ENCODE results near the gene LIPT2. TPM values are rescaled to one million over a fixed set of nuclear protein-coding genes. Genes with fewer than 3 reads are reported as not detected.

Gene LIPT2
- total RNA-seq, 2 experiments from 2014 or later = 4.2 to 5.0 TPM

- H3K4me3 Mint-ChIP-seq = peak overlapping the region; percentile 73
- peaks cover 2% of the 10 kb centered on the region for H3K9me3 Mint-ChIP-seq (ENCODE audit: low read depth)
- intact Hi-C loops (cut with DNase I, micrococcal nuclease) = loop anchor here (1.0 to 5.0 kb wide), 16 partner anchors 95 to 1321 kb away; partner anchors contain the start of genes PGM2L1 (in 2 of the 2), POLD3 (in 2 of the 2), C2CD3 (in 1 of the 2) and COA4 (in 1 of the 2)
- DNase-seq (peak; percentile 19), ATAC-seq (no peak)
- no peaks in the 10 kb centered on the region for H3K36me3 Mint-ChIP-seq (ENCODE audit: low read depth)
- peaks cover 22% of the 10 kb centered on the region for H3K4me1 Mint-ChIP-seq
- peak overlapping the region; percentile 76 for H3K27ac Mint-ChIP-seq
- ChIA-PET CTCF (interaction anchor here (0.9 to 3.5 kb wide), 8 partner anchors 9 to 172 kb away, joined by 3 to 13 read pairs (median 6); no protein-coding TSS in a partner anchor), POLR2A (interaction anchor here (0.6 to 2.5 kb wide), 4 partner anchors 75 to 733 kb away, joined by 3 to 19 read pairs (median 4); partner anchors contain the start of genes PGM2L1, POLD3 and RAB6A)
- no peaks in the 10 kb centered on the region for H3K27me3 Mint-ChIP-seq
These were observed 487 bp upstream of the LIPT2 start for GRCh38 chr11:74493791-74494630.

DNA sequence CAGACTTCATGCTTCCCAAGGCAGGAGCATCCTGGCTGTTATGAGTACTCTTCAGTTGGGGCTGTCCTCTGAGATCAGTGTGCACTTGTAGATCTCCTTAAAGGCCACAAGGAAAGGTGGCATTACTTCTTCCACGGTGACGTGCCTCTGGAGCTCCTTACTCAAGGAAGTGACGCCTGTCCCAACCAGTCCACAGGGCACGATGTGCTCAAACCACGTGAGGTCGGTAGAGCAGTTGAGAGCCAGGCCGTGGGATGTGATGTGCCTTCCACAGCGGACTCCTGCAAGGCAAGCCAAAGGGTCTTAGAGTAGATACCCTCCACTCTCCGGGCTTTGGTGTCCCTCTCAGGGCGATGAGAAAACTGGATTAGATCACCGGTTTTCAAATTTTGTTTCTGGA, 1.4 kb downstream of the LIPT2 start:
- no peak for ATAC-seq
- Mint-ChIP-seq H3K4me3 (peak overlapping the region; percentile 73), H3K9me3 (ENCODE audit: low read depth) (peaks cover under 1% of the 10 kb centered on the region), H3K36me3 (ENCODE audit: low read depth) (no peaks in the 10 kb centered on the region), H3K27me3 (no peaks in the 10 kb centered on the region), H3K4me1 (peaks cover 22% of the 10 kb centered on the region), H3K27ac (peak overlapping the region; percentile 86)
- POLR2A ChIA-PET = interaction anchor here (0.7 to 2.5 kb wide), 3 partner anchors 17 to 894 kb away, joined by 3 to 19 read pairs (median 5); partner anchors contain the start of genes FAM168A and POLD3
- intact Hi-C loops (cut with DNase I, micrococcal nuclease) = loop anchor here (2.0 to 5.0 kb wide), 6 partner anchors 93 to 1323 kb away; partner anchors contain the start of genes GDPD5 (in 1 of the 2), PGM2L1 (in 1 of the 2) and UVRAG (in 1 of the 2)
- DNase-seq = peak; percentile 7
- CTCF ChIA-PET = interaction anchor here (1.6 to 3.5 kb wide), 3 partner anchors 39 to 170 kb away, joined by 7 to 13 read pairs (median 11); no protein-coding TSS in a partner anchor

DNA sequence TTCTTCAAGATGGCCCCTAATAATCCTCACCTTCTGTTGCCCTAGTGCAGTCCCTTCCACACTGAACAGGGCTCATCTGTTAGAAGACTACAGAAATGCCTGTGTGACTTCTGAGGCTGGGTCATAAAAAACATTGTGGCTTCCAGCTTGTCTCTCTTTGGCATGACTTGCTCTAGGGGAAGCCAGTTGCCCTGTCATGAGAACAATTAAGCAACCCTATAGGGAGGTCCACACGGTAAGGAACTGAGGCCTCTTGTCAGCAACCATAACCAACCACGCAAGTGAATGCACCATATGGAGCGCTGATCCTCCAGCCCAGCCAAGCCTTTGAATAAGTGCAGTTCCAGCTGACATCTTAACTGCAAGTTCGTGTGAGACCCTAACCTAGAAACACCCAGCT, 2.6 kb downstream of the LIPT2 start:
- POLR2A ChIA-PET = no interaction called here
- intact Hi-C loops (cut with DNase I, micrococcal nuclease) = loop anchor here in 1 of 2 experiments (5.0 kb wide), 2 partner anchors 1036 to 1091 kb away; partner anchors contain the start of gene GDPD5
- Mint-ChIP-seq H3K27ac (no peak overlapping the region), H3K4me3 (no peak overlapping the region), H3K9me3 (ENCODE audit: low read depth) (no peaks in the 10 kb centered on the region), H3K4me1 (peaks cover 22% of the 10 kb centered on the region), H3K36me3 (ENCODE audit: low read depth) (no peaks in the 10 kb centered on the region), H3K27me3 (no peaks in the 10 kb centered on the region)
- DNase-seq (no peak), ATAC-seq (no peak)
- CTCF ChIA-PET = no interaction called here

- Mint-ChIP-seq H3K27ac (no peak overlapping the region), H3K9me3 (ENCODE audit: low read depth) (no peaks in the 10 kb centered on the region), H3K36me3 (ENCODE audit: low read depth) (no peaks in the 10 kb centered on the region), H3K27me3 (no peaks in the 10 kb centered on the region), H3K4me3 (no peak overlapping the region), H3K4me1 (peaks cover 9% of the 10 kb centered on the region)
- POLR2A ChIA-PET = no interaction called here
- intact Hi-C loops (cut with DNase I, micrococcal nuclease) = no loop called here
- ATAC-seq (no peak), DNase-seq (peak; percentile 12)
- CTCF ChIA-PET = interaction anchor here (0.7 kb wide), 1 partner anchor 25 kb away, joined by 3 read pairs; no protein-coding TSS in a partner anchor
These were observed 5.6 kb downstream of the LIPT2 start for GRCh38 chr11:74487875-74488274.

DNA sequence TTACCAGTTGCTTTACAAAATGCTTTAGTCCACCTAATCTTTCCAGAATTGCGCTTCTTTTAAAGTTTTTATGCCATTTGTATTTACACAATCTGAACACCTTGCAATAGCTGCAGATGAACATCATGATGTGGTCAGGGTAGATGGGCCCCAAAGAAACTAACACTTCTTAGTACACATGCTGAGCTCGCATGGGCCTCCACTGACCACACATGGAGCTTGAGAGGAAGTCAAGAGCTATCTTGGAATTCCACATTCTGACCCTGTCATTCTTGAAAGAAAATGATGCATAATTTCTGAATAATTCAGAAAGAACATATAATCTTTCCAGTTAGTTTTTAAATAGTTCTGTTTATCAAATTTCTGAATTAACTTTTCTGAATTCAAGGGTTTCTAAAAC, 7.7 kb downstream of the LIPT2 start:
- H3K4me3 Mint-ChIP-seq = no peak overlapping the region
- DNase-seq = no peak
- intact Hi-C loops (cut with DNase I, micrococcal nuclease) = no loop called here
- POLR2A ChIA-PET = interaction anchor here (0.7 kb wide), 2 partner anchors 87 to 130 kb away, joined by 3 to 4 read pairs; no protein-coding TSS in a partner anchor
- no peaks in the 10 kb centered on the region for H3K9me3 Mint-ChIP-seq (ENCODE audit: low read depth)
- H3K27me3 Mint-ChIP-seq = no peaks in the 10 kb centered on the region
- no peaks in the 10 kb centered on the region for H3K4me1 Mint-ChIP-seq
- no peak overlapping the region for H3K27ac Mint-ChIP-seq
- no peaks in the 10 kb centered on the region for H3K36me3 Mint-ChIP-seq (ENCODE audit: low read depth)
- no peak for ATAC-seq
- CTCF ChIA-PET = interaction anchor here (1.5 to 1.6 kb wide), 2 partner anchors 8 to 230 kb away, joined by 3 to 5 read pairs; partner anchors contain the start of gene LIPT2

- no peaks in the 10 kb centered on the region for H3K27me3 Mint-ChIP-seq
These were observed 12.7 kb downstream of the LIPT2 start for GRCh38 chr11:74480688-74481417.

DNA sequence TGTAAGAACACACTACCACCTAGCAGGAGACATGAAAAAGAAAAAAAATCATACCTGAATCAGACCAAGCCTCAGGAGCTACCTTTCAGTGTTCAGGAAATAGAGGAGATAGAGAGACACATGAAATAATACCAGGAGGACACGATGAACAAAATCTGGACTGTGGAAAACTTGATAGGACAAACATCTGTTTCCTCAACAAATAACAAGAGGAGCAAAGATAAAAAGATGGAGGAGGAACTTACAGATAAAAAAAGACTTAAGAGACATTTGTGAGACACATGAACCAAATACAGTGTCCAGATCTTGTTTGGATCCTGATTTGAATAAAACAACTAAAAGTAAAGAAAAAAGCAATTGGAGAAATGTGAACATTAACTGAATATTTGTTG, 13.8 kb downstream of the LIPT2 start:
- Mint-ChIP-seq H3K4me3 (no peak overlapping the region), H3K27me3 (no peaks in the 10 kb centered on the region), H3K4me1 (no peaks in the 10 kb centered on the region), H3K36me3 (ENCODE audit: low read depth) (no peaks in the 10 kb centered on the region), H3K9me3 (ENCODE audit: low read depth) (no peaks in the 10 kb centered on the region), H3K27ac (no peak overlapping the region)
- DNase-seq = no peak
- ATAC-seq = no peak
- ChIA-PET POLR2A (no interaction called here), CTCF (interaction anchor here (0.8 kb wide), 1 partner anchor 10 kb away, joined by 4 read pairs; no protein-coding TSS in a partner anchor)
- intact Hi-C loops (cut with DNase I, micrococcal nuclease) = no loop called here

More at GRCh38 chr11:74480688-74481417, 12.7 kb downstream of the LIPT2 start:
- H3K27ac Mint-ChIP-seq = no peak overlapping the region
- ChIA-PET CTCF (no interaction called here), POLR2A (no interaction called here)
- H3K4me3 Mint-ChIP-seq = no peak overlapping the region
- H3K4me1 Mint-ChIP-seq = no peaks in the 10 kb centered on the region
- intact Hi-C loops (cut with DNase I, micrococcal nuclease) = no loop called here
- no peak for ATAC-seq
- DNase-seq = no peak
- H3K9me3 Mint-ChIP-seq (ENCODE audit: low read depth) = no peaks in the 10 kb centered on the region
- no peaks in the 10 kb centered on the region for H3K36me3 Mint-ChIP-seq (ENCODE audit: low read depth)

DNA sequence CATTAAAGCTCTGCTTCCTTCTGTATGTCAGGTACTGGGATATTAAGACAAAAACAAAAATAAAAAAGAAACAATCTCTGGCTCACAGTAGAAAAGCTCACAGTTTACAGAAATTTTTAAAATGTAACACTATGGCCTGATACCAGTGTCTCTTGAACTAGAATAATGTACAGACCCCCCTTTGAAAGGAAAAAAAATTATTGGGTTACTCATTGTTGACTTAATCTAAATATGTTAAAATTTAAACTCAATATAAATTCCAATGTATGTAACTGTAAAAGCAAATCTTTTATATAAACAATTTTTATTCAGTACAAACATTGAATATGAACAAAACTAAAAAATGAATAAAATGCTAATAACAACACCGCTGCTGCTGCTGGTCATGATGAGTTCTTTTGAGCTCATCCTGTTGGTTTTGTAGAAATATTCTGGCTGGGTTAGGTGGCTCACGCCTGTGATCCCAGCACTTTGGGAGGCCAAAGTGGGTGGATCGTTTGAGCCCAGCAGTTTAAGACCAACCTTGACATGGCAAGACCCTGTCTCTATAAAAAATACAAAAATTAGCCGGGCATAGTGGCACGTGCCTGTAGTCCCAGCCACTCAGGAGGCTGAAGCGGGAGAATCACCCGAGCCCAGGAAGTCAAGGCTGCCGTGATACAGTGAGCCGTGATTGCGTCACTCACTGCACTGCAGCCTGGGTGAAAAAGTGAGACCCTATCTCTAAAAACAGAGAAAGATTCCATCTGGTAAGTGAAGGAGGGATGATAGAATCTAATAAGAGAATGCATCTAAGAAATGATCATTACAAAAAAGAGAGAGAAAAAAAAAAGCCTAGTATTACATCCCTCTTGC, 14.4 kb downstream of the LIPT2 start:
- intact Hi-C loops (cut with DNase I, micrococcal nuclease) = no loop called here
- CTCF ChIA-PET = no interaction called here
- ATAC-seq (no peak), DNase-seq (no peak)
- no peak overlapping the region for H3K27ac Mint-ChIP-seq
- POLR2A ChIA-PET = no interaction called here
- no peak overlapping the region for H3K4me3 Mint-ChIP-seq
- no peaks in the 10 kb centered on the region for H3K4me1 Mint-ChIP-seq
- H3K9me3 Mint-ChIP-seq (ENCODE audit: low read depth) = no peaks in the 10 kb centered on the region
- H3K27me3 Mint-ChIP-seq = no peaks in the 10 kb centered on the region
- H3K36me3 Mint-ChIP-seq (ENCODE audit: low read depth) = no peaks in the 10 kb centered on the region

DNA sequence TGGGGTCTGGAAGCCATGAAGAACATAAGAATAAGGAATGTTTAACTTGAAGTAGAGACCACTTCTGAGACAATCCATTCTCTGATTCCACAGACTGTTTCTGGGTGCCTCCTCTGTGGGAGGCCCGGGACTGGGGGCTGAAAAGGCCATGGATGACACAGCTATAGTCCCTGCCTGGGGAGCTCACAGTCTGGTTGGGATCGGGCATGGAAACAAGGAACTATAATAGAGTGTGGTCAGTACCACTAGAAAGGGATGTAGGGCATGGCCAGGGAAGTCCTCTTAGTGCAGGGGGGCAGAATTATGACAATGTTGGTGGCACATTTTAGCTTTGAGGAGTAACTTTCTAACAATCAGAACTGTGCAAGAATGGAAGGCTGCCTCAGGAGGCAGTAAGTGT, 17.0 kb downstream of the LIPT2 start:
- H3K4me1 Mint-ChIP-seq = peaks cover 8% of the 10 kb centered on the region
- H3K27me3 Mint-ChIP-seq = peaks cover 2% of the 10 kb centered on the region
- ChIA-PET POLR2A (no interaction called here), CTCF (interaction anchor here (0.5 to 2.0 kb wide), 6 partner anchors 18 to 88 kb away, joined by 3 to 6 read pairs (median 4); no protein-coding TSS in a partner anchor)
- intact Hi-C loops (cut with DNase I, micrococcal nuclease) = no loop called here
- no peak for DNase-seq
- ATAC-seq = no peak
- no peak overlapping the region for H3K27ac Mint-ChIP-seq
- H3K4me3 Mint-ChIP-seq = no peak overlapping the region
- H3K9me3 Mint-ChIP-seq (ENCODE audit: low read depth) = no peaks in the 10 kb centered on the region
- H3K36me3 Mint-ChIP-seq (ENCODE audit: low read depth) = no peaks in the 10 kb centered on the region

GRCh38 chr11:74474316-74474715, 19.2 kb downstream of the LIPT2 start:
- no peak for ATAC-seq
- H3K9me3 Mint-ChIP-seq (ENCODE audit: low read depth) = no peaks in the 10 kb centered on the region
- POLR2A ChIA-PET = no interaction called here
- H3K27me3 Mint-ChIP-seq = peaks cover 2% of the 10 kb centered on the region
- no peaks in the 10 kb centered on the region for H3K36me3 Mint-ChIP-seq (ENCODE audit: low read depth)
- peaks cover 8% of the 10 kb centered on the region for H3K4me1 Mint-ChIP-seq
- intact Hi-C loops (cut with DNase I, micrococcal nuclease) = no loop called here
- no peak overlapping the region for H3K27ac Mint-ChIP-seq
- CTCF ChIA-PET = interaction anchor here (0.8 kb wide), 1 partner anchor 10 kb away, joined by 4 read pairs; no protein-coding TSS in a partner anchor
- H3K4me3 Mint-ChIP-seq = no peak overlapping the region
- DNase-seq = no peak
